GM21619 (cell line): ENCODE measurements around the gene LRRC36.
"Not testable (repeated sequence)": the region's sequence is repeated elsewhere in the genome, so short reads cannot be mapped to it uniquely, and the experiment has no call there.

Experiments
- ATAC-seq: cut with Tn5 transposase; IDR thresholded peaks from one replicate; pipeline ENCODE4 v1.9.1; 2021; ENCODE audit not compliant: unreplicated experiment

The LRRC36 gene

DNA sequence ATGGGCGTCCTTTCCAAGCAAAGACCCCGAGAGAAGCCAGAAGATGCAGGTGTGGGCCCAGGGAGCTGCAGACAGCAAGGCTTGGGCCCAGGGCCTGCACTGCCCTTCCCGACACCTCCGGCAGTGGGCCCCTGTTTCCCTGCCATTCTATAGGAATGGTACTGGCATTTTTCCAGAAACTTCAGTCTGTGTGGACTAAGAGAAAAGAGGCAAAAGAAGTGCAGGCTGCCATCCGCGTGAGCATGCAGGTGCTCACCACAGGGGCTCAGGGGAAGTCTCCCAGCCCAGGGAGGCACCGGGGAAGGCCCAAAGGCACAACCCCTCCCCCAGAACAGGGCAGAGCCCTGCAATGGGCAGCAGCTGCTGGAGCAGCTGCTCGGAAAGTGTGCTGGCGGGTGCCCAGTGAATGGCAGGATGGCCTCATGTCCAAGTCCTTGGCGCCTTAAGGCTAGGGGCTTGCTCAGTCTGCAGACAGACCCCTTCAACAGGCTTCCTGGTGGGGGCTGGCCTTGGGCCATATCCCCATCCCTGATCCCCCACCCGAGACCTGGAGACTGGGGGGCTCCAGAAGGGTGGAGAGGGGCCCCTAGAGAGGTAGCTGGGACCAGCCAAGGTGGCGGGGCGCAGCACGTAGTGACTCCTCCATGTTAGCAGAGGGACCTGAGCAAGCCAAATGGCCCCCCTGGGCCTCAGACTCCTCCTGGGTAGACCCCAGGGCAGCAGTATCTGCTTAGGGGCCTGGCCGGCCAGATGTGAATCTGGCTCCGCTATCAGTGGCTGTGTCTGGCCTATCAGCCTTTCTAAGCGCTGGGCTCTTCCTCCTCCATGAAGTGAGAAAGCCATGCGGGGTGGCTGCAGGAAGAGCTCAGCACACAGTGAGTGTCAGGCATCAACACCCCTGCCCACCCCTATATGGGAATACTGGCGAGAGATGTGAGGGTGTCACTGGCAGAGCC is 73.4 kb downstream of the LRRC36 start:
- no peak for ATAC-seq

DNA sequence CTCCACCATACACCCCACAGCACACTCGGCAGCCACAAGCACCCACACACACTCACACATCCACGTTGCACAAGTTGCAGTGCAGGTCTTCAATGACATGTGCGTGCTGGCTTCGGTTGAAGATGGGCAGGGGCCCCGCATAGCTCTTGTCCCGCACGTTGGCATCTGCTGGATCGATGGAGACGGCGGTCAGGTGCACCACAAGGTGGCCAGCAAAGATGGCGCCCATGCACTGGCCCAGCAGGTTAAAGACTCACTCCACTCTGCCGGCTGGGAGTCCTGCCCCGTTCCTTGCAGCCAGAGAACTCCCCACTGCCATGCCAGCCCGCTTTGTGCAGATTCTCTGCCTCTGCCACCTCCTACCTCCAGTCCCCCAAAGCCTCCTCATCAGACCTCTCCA is 74.3 kb downstream of the LRRC36 start:
- ATAC-seq, result no peak

DNA sequence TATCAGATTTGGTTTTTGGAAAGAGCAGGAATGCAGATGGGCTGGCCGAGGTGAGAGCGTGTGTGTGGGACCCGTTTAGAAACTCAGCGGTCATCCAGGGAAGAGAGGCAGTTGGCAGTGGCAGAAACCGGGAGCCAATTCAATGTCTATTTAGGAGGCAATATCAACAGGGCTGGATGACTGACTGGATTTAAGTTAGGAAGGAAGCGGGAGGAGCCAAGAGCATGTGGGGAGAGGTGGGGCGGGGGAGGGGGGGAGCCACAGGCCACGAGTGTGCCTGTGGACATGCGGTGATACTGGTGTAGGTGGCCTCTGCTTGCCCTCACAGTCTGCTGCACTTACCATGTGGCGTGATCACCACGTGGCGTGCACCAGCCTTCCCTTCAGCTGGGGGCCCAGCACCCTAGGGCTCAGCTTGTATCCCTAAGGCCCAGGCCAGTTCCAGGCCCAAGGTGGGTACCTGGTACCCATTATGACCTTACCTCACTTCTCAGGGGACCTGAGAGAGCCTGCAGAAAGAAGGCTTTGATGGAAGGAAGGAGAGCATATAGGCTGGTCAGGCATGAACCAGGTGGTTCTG is 77.5 kb downstream of the LRRC36 start:
- no peak for ATAC-seq

DNA sequence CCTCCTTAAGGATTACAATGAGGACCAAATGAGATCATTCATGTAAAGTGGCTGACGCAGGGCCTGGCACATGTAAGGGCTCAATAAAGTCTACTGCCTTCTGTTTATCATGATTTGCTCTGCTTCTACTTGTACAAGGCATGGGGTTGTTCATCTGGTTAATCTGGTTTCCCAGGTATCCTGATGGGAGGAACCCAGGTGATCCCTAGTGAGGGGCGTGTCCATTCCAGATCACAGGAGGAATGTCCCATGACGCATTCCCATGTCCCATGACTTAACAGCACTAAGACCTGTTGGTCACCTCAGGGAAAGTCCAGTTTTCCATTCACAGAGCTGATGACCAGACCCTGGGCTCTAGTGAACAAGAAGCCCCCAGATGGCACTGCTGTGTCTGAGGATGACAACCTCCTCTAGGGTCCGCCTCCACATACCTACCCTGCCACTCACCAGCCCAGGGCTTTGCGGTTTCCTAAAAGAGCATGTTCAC is 78.2 kb downstream of the LRRC36 start:
- no peak for ATAC-seq

DNA sequence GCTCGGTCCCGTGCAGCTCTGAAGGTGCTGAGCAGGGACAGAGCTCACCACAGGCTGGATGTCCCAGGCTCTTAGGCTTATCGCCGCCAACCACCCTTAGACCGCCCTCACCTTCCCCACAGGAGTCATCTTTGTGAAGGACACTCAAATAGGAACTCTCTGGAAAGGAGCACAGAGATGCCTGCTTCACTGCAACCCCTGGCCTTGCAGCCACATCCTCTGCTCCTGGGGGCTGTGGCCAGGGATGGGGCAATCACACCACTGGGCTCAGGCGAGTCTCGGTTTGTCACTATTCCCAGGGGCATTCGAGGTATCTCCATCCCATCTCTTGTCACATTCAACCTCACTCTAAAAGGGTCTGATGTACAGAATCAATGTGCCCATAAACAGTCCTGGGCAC is 78.7 kb downstream of the LRRC36 start:
- no peak for ATAC-seq

DNA sequence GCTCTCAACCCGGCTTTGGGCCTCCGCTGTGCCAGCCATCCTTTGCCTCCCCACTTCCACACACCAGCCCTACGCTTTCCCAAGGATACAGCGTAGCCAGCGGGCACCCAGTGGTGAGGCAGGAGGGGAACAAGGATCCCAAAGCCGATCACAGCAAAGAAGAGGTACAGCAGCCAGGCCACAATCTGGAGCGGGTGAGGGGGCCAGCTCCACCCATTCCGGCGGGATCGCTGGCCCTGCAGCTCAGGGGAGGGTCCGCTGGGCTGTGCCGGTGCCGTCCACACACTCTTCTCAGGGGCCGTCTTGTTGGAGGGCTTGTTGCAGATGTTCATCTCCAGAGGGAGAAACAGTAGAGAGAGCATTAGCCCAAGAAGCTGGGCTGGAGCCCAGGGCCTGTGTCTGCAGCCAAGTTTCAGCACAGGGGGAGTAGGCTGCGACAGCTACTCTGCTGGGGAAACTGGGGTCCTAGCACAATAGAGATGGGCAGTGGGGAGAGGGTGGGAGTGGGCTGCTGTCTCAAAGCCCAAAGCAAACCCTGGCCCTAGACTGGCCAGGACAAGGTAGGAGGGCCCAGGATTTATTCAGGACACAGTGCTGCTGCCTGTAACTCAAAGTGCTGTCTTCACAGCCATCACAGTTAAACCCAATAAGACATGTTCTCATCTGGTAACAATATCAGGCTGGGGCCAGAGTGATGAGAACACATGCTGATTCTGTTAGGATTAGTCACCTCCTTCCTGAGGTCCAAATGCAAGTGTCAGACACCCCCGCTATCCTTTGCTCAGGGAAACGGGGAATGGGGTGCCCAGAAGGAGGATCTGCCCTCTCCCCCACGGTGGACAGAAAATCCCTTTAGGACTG is 79.7 kb downstream of the LRRC36 start:
- ATAC-seq, result no peak

DNA sequence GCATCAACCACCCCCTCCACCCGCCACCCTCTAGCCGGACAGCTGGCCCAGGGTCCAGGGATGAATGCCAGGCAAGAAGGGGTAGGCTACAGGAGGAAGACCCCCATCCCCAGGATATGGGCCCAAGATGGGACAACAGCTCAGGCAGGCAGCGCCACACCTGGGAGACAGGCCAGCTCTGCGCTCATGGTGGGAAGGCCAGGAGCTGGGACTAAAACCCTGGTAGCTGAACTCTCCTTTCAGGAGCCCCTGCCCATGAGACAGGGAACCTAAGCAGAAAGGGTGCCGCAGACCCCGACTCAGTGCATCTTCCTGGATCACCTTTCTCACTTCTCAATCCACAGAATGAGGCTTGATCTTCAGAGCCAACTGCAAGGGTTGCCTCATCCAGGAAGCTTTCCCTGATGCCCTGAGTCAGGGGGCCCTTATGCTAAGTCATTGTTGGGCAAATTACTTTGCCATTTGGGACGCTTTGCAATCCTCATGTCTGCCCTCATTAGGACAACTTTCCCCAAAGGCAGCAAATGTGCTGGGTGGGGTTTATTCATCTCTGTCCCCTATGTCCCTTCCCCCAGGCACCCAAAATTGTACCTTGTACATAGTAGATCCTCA is 80.7 kb downstream of the LRRC36 start:
- ATAC-seq, result no peak

DNA sequence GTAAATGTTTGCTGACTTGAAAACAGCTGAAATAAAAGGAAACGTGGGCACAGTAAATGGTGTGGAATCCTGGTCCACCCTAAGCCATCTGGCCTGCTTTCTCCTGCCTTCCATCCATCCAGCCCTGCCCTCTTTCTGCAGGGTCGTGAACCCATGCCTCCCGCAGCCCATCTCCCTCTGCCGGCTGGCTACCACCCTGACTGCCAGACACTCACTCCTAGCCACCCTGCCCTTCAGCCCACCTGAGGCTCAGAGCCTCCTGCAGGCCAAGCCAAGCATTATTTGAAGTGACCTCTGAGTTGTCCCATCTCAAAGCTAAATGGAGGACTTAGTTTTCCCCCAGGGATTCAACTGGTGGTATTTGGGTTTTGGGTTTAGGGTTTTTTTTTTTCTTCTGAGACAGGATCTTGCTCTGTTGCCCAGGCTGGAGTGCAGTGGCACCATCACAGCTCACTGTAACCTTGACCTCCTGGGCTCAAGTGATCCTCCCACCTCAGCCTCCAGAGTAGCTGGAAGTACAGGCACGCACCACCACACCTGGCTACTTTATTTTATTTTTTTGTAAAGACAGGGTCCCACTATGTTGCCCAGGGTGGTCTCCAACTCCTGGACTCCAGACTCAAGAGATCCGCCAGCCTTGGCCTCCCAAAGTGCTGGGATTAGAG is 81.3 kb downstream of the LRRC36 start:
- no peak for ATAC-seq

DNA sequence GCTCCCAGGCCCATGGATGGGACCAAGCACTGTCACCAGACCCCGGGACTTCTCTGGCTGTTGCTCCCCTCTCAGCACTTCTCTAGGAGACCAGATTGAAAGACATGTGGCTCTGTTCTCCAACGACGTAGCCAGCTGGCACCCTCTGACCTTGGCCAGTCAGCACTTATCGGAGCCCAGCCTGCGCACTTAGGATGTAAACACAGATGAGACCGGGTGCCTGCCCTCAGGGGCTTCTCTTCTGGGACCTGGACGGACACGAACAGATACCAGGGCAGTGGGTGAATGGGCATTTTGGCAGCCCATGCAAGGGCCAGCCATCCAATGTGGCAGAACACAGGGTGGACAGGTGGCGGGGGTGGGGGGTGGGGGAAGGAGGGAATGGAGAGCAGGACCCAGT is 83.0 kb downstream of the LRRC36 start:
- no peak for ATAC-seq

DNA sequence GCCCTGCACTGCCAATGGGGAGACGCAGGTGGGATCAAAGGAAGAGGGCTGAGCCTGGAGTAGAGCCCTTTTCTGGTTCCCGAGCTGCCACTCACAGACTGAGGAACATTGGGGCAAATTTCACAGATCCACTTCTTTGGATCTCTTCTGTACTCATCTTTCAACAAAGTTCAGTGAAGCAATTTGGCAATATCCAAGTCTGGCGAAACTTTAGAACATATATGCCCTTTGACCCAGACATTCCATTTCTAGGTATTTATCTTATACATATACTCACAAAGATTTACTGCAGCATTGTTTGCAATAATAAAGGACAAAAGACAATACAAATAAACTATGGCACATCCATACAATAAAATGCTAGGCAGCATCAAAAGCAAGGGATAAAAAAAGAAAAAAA is 84.7 kb downstream of the LRRC36 start:
- no peak for ATAC-seq

DNA sequence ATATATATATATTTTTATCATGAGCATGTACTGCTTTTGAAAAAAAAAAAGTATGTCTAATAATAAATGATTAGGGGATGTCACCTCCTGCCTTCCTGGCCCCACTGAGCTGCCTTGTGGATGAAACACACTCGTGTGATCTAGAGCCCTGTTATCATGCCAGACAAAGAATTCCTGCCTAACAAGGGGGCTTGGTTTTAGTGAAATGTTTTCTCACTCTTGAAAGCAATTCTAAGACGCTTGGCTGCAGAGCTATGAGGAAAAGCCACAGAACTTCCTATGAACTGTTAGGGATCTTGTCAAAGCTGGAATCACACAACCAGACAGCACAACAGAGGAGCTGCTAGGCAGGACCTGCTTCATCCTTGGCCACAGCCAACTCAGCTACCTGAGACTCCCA is 85.7 kb downstream of the LRRC36 start:
- ATAC-seq, result no peak

DNA sequence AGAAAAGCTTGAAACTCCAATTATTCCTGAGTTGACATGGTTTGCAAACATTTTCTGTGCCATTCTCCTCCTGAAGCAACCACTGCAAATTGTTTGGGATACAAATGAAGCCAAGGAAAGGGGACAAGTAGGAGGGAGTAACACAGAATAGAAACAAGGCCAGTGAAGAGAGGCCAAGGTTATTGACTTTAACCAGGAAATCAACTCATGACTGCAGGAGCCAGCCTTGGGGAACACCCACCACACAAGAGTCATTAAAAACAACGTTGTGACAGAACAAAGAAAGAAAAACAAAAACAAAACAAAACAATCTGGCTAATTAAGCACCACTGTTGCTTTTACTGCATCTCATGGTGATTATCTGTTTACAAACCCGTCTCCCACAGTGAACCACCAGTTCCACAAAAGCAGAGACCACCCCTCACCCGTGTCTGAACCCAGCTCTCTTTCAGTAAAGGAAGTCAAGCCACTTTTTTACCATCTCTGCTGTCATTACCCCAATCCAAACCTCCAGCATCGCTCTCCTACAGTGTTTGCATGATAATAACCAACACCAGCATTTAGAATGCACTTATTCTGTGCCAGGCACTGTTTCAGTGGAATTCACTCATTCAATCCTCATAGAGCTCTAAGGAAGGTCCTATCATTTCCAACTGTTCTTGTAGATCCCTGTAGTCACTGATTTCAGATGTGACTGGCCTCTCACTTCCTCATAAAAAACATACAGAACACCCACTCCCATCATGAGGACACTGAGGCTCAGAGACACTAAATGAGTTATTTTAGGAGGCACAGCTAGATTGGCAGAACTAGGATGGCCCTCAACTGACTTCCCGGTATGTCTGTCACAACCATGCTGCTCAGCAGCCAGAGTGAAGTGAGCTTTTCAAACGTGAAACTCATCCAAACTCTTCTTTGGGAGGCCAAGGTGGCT is 87.6 kb downstream of the LRRC36 start:
- no peak for ATAC-seq

DNA sequence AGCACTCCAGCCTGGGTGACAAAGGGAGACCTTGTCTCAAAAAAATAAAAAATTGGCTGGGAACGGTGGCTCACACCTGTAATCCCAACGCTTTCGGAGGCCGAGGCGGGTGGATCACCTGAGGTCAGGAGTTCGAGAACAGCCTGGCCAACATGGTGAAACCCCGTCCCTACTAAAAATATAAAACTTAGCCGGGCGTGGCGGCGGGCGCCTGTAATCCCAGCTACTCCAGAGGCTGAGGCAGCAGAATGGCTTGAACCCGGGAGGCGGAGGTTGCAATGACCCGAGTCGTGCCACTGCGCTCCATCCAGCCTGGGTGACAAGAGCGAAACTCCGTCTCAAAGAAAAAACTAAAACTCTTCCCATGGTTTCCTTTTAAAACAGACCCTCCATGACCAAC is 88.8 kb downstream of the LRRC36 start:
- not testable (repeated sequence) for ATAC-seq

DNA sequence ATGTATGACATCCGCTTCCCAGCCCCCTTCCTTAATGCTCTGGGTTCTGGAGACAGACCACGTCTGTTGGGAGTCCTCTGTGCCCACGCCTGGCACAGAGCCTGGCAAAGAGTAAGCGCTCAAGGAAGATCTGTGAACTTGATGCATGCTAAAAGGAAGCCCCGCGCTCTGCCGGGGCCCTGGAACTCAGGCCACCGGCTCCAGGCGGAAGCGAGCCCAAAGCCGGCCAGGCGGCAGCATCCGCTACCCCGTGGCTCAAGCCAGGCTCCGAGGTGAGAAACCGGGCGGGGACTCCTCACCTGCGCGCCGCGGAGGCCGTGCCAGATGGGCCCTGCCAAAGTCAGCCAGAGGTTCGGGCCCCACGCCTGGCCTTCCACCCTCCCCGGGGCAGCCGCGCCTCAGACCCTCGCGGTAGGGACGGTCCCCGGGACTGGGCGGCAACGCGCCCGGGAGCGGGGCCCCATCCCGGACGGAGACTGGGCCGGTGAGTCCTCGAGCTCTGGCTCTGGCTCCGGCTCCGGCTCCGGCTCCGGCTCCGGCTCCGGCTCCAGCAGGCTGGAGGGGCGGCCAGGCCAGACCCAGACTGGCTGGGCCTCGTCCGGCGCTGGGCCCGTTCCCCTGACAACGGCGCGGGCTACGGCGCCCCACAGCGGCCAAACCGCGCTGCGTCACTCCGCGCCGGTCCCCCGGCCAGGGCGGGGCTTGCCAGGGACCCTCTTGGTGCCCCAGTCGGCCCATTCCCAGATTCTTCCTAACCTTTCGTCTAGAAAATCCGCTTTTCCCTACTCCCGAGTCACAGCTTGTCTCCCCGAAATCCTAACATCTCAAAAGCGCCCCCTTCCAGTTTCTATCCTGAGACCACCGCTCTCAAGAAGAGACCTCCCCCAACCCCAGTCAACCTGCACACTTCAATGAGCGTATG is 89.5 kb downstream of the LRRC36 start, which contains the start of gene ZDHHC1:
ZDHHC1 (minus strand) TSS at position 606 of the 922 bp plus-strand sequence. CDS start 8,702 bp downstream, outside the sequence.
- ATAC-seq, result peak; percentile 79

DNA sequence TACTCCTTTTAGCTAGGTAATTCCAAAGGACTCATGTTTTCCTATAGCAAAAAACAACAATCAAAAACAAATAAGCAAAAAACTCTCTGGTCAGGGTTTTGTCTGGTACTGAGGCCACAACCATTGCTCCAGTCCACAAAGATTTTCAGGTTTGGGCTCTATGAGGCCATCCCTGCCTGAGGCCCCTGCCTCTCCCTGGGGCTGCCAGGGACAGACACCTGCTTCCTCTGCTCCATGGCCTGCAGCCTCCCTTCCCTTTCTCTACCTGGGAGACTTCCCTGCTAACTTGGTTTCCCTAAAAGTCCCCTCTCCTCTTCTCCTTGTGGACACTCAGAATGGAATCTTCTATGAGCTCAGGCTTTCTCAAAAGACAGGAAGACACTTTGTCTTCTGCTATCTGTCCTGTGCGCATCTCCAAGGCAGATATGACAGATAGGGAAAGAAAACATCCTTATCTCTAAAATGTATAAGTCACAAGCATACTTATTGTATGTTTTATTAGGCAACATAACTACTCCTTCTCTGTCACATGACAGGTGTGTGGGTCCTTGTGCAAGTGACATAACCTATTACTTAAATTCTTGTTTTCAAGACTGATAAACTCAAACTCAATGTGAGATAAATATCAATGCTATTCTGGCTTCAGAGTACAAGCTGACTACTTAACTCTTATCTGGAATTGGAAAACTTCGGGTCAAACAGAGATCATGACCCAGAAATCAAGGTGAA is 90.9 kb downstream of the LRRC36 start:
- no peak for ATAC-seq

DNA sequence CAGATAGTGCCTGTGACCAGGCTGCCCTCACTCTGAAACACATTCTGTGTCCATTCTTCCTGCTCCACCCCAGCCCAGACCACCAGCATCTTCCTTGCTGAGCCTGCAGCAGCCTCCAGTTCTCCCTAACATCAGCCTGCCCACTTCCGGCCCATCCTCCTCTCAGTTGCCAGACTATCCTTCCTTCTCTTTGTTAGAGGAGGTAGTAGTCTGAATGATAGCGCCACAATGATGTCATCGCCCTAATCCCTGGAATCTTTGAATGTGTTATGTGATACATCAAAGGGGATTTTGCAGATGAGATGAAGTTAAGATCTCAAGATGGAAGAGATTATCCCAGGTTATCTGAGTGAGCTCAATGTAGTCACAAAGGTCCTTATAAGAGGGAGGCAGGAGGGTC is 92.9 kb downstream of the LRRC36 start:
- ATAC-seq, result no peak

DNA sequence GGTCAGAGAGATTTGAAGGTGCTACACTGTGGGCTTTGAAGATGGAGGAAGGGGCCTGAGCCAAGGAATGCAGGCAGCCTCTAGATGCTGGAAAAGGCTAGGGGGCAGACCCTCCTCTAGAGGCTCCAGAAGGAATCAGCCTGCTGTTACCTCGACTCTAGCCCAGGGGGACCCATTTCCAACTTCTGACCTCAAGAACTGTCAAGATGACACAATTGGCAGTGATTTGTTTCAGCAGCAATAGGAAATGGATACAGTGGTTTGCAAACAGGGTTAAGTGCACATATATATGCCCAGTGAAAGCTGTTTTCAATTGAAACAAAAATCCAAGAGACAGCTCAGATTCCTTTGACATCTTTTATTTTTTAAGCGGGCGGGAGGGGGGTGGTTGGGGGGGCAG is 93.3 kb downstream of the LRRC36 start:
- ATAC-seq, result no peak

DNA sequence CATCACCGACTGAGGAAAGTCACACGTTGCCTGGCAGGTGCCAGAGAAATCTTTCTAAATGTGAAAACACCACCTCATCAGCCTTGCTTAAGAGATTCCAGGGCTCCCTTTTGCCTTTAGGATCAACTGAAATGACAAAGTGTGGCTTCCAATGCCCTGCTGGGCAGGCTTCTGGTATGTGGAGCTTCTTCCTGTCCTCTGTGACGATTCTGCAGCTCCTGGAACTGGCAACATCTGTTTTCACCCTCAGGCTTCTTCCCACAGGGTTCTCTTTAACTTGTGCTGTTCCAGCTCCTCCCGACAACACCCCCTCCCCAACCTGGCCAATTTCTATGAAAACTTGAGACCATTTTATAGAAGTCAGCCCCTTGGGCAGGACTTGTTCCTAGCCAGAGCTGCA is 94.4 kb downstream of the LRRC36 start:
- ATAC-seq, result no peak
